HG03139 (cell line): ENCODE measurements around the gene ADGRB3.

ENCODE experiments used
- ATAC-seq: cut with Tn5 transposase; IDR thresholded peaks from one replicate; pipeline ENCODE4 v1.9.1; 2021; ENCODE audit not compliant: unreplicated experiment

Gene ADGRB3

GRCh38 chr6:68697394-68697793 is 62.3 kb downstream of the ADGRB3 start:
- no peak for ATAC-seq

- no peak for ATAC-seq
Measured at GRCh38 chr6:68701159-68701558, 66.1 kb downstream of the ADGRB3 start.

- no peak for ATAC-seq
Measured at GRCh38 chr6:68704485-68704884, 69.4 kb downstream of the ADGRB3 start.

DNA sequence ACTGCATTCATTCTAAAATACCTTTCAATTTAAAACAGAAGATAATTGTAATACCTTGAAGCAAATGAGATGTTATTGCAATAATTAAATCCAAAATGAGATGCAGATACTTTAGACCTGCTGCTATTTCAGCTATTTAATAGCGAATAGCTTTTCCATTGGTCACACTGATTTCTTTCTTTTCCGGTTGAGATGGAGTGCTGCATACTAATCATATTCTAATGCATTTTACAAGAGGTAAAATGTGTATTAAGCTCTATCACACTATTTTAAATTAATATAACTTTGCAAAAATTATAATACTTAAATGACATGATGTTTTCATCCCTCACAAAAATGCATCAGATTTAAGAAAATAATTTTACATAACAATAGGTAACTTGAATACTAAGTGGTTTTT is 74.0 kb downstream of the ADGRB3 start:
- no peak for ATAC-seq

- ATAC-seq, result no peak
Measured at GRCh38 chr6:68709882-68710281, 74.8 kb downstream of the ADGRB3 start.

- ATAC-seq, result no peak
Measured at GRCh38 chr6:68710496-68710895, 75.4 kb downstream of the ADGRB3 start.

DNA sequence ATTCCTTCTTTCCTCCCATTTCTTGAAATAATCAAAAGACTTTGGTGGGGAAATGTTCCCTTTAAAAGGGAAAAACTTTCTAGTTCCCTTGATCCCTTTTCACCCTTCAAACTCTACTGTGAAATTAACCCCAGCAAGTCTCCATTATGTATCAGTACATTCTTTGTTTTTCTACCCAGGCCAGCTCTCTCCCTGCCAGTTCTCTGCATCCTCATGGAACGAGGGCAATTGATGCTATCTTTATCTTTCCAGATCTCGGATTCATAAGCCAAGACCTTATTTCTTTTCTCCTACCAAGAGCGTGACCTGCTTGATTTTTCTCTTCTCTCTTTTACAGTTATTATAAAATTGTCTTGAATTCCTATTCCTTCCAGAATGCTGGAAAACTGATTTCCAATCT is 75.8 kb downstream of the ADGRB3 start:
- no peak for ATAC-seq

- no peak for ATAC-seq
Measured at GRCh38 chr6:68711386-68712000, 76.4 kb downstream of the ADGRB3 start.

DNA sequence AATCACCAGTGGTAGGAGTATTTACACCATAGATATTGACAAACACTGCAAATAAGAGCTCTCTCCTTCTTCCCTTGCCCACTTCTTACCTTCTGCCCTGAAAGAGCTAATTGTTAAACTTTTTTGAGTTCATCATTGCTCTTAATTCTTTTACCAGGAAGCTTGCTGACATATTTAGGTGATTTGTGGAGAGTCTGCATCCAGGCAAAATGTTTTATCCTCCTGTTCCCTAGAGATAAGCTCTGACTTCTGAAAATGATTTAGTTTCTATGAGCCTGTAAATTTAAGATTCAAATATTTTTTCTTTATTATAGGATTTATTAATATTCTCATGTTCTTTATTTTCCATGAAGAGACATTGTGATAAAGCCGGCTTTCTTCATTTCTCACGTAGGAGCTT is 81.5 kb downstream of the ADGRB3 start:
- no peak for ATAC-seq

GRCh38 chr6:68718385-68719073 is 83.4 kb downstream of the ADGRB3 start:
- ATAC-seq, result no peak

GRCh38 chr6:68719761-68720160 is 84.7 kb downstream of the ADGRB3 start:
- no peak for ATAC-seq

- ATAC-seq, result no peak
Measured at GRCh38 chr6:68722891-68723527, 87.9 kb downstream of the ADGRB3 start.

GRCh38 chr6:68724060-68724459 is 89.0 kb downstream of the ADGRB3 start:
- no peak for ATAC-seq

DNA sequence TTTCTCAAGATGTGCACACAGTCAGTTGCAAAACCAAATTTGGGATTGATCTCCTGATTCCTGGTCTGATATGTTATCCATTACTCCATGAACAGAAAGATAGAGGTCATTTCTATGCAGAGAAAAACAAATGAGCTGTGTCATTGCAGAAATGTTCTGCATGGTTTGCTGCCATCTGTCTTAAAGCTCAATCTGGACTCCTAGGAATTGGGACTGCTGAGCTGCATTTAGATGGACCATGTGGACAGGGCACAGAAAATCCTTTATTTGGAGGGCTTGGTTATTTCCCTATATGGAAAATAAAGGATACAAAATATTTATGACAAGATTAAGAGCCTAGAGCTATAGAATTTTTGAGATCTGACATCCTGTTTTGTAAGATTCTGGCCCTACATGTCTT is 91.3 kb downstream of the ADGRB3 start:
- ATAC-seq, result no peak

GRCh38 chr6:68726992-68727391 is 91.9 kb downstream of the ADGRB3 start:
- ATAC-seq, result no peak

DNA sequence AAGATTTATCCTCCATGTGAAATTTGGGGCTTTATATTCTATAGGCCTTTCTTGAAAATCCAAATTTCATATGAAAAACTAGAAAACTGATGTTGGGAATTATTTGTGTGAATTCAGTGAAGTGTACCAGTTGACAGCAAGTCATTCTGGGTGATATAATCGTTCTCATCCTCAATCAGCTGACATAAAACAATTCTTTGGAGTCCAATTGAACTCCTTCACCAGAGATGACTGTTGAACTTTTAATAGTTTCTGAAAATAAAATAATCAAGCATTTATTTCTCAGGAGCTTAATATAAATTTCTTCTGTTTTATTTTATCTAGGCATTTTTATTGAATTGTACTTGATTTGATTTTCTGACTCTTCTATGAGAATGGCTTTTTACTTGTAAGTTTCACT is 92.6 kb downstream of the ADGRB3 start:
- ATAC-seq, result no peak

DNA sequence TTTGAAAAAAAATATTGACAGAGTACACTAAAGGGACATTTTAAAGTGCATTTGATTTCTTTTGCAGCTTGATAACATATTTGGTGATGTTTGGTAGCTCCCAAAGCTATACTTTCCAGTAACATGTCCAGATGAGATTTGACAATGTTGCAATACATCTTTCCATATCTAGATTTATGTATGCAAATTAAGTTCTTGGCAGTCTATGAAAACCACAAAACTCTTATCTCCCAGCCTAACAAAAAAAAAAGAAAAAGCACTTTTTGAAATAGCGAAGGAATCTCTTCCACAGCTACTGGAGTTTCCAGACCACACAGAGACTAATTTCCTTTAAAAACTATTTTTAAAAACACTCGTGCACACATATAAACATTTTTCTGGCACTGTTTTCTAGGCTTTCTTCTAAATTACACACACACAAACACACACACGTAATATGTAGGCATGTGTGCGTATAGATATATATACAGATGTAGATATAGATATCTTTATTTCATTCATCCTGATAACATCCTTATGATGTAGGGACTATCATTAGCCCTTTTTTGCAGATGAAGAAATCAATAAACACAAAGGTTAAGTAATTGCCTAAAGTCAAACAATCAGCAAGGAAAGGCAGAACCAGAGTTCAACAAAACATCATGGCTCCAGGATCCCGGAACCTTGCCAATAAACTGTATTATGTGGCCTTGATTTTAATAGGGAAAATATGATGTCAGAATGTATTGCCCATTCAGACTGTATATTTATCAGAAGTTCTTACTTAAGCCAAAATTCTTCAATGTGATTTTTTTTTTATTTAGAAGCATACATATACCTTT is 93.3 kb downstream of the ADGRB3 start:
- ATAC-seq, result no peak

GRCh38 chr6:68729377-68729903 is 94.4 kb downstream of the ADGRB3 start:
- no peak for ATAC-seq

DNA sequence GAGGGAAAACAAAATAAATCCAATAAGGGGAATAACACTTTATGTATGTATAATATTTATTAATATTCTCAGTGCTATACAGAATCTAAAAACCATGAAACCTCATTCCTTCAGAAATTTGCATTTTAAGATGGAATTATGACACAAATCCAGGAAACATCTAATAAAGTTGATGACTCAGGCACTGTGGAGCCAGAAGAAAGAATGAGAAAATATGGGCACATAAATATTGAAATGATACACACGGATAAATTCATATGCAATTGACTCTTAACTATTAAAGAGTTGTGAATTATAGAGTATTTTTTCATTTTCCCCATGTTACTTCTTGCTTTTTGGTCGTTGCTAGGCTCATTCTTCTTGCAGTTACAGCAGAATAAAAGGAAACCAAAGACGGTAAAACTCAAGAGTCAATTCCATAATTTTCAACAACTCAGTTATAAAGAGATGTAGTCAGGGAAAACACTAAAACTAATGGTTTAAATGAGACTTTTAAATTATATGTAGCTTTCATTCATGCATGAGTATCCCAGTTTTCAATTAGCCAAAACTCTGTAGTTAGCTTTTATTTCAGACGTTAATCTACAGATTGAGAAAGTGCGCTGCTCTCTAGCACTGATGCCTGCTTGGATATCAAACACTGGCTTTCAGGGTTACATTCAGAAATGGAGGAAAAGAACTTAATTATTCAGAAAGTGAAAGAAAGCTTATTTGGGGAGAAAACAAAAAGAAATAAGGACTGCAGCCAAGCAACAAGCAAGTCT is 95.4 kb downstream of the ADGRB3 start:
- no peak for ATAC-seq

- no peak for ATAC-seq
Measured at GRCh38 chr6:68732423-68732822, 97.3 kb downstream of the ADGRB3 start.

GRCh38 chr6:68735866-68736265 is 100.8 kb downstream of the ADGRB3 start:
- ATAC-seq, result no peak
